Measurements from ENCODE around the gene NEU3.
"Not testable (repeated sequence)": the region's sequence is repeated elsewhere in the genome, so short reads cannot be mapped to it uniquely, and the experiment has no call there.

Gene NEU3

GRCh38 chr11:74989260-74989638 is 516 bp downstream of the NEU3 start:
- H3K4me3 ChIP-seq (ENCODE audit: low read length) = peak overlapping the region; percentile 81
- no peak overlapping the region for H2BK120ac ChIP-seq (ENCODE audit: low read depth, low read length)
- no peak overlapping the region for H3K4ac ChIP-seq (ENCODE audit: low read depth, low read length)
- no peaks in the 10 kb centered on the region for H3K27me3 ChIP-seq (ENCODE audit: insufficient read depth, low read length, poor library complexity)
- H2BK15ac ChIP-seq (replicated peaks; ENCODE audit: low read depth) = no peak overlapping the region
- H4K5ac ChIP-seq (ENCODE audit: low read length) = no peak overlapping the region
- H4K8ac ChIP-seq (ENCODE audit: low read depth, low read length) = no peak overlapping the region
- H2AK5ac ChIP-seq (ENCODE audit: low read length) = no peak overlapping the region
- H3K18ac ChIP-seq (ENCODE audit: low read length) = peak overlapping the region; percentile 60
- DNase-seq = no peak
- H3K4me1 ChIP-seq (ENCODE audit: control insufficient read depth, low read depth, low read length) = peaks cover 2% of the 10 kb centered on the region
- no CpG with 5 or more reads among the region's 8 CpGs for WGBS (ENCODE audit: extremely low coverage, insufficient coverage, low lambda C conversion rate)
- H3K79me2 ChIP-seq (ENCODE audit: control insufficient read depth, insufficient read depth, low read length) = no peaks in the 10 kb centered on the region
- H3K56ac ChIP-seq (ENCODE audit: low read length) = peak overlapping the region; percentile 87
- H3K79me1 ChIP-seq (ENCODE audit: low read length) = no peaks in the 10 kb centered on the region
- H2BK5ac ChIP-seq (ENCODE audit: low read length) = no peak overlapping the region
- peak overlapping the region; percentile 94 for H3K4me2 ChIP-seq (ENCODE audit: low read length)
- H3K36me3 ChIP-seq (ENCODE audit: control insufficient read depth, insufficient read depth, low read length) = no peaks in the 10 kb centered on the region
- H3K9ac ChIP-seq (ENCODE audit: low read length) = peak overlapping the region; percentile 86
- H3K27ac ChIP-seq (ENCODE audit: low read depth, low read length) = peak overlapping the region; percentile 12
- H3K23ac ChIP-seq (ENCODE audit: low read length) = peak overlapping the region; percentile 35

- H2BK15ac ChIP-seq (replicated peaks; ENCODE audit: low read depth); H3K79me2 ChIP-seq (ENCODE audit: control insufficient read depth, insufficient read depth, low read length); H3K18ac ChIP-seq (ENCODE audit: low read length); H3K4ac ChIP-seq (ENCODE audit: low read depth, low read length); H3K27ac ChIP-seq (ENCODE audit: low read depth, low read length); H4K8ac ChIP-seq (ENCODE audit: low read depth, low read length); H3K27me3 ChIP-seq (ENCODE audit: insufficient read depth, low read length, poor library complexity); H3K36me3 ChIP-seq (ENCODE audit: control insufficient read depth, insufficient read depth, low read length); H2BK120ac ChIP-seq (ENCODE audit: low read depth, low read length); H3K79me1 ChIP-seq (ENCODE audit: low read length); H2AK5ac ChIP-seq (ENCODE audit: low read length); H3K23ac ChIP-seq (ENCODE audit: low read length); DNase-seq; H3K4me2 ChIP-seq (ENCODE audit: low read length); H3K56ac ChIP-seq (ENCODE audit: low read length); H3K4me3 ChIP-seq (ENCODE audit: low read length); H3K9ac ChIP-seq (ENCODE audit: low read length); H4K5ac ChIP-seq (ENCODE audit: low read length); H3K4me1 ChIP-seq (ENCODE audit: control insufficient read depth, low read depth, low read length); H2BK5ac ChIP-seq (ENCODE audit: low read length): not testable (repeated sequence)
- WGBS (ENCODE audit: extremely low coverage, insufficient coverage, low lambda C conversion rate) = no CpG with 5 or more reads among the region's 4 CpGs
Measured at GRCh38 chr11:74990150-74990549, 1.4 kb downstream of the NEU3 start.

- WGBS (ENCODE audit: extremely low coverage, insufficient coverage, low lambda C conversion rate) = no CpG with 5 or more reads among the region's 1 CpG
- H3K4me3 ChIP-seq (ENCODE audit: low read length) = no peak overlapping the region
- no peak overlapping the region for H3K18ac ChIP-seq (ENCODE audit: low read length)
- no peaks in the 10 kb centered on the region for H3K27me3 ChIP-seq (ENCODE audit: insufficient read depth, low read length, poor library complexity)
- no peak for DNase-seq
- H3K4me2 ChIP-seq (ENCODE audit: low read length) = no peak overlapping the region
- no peak overlapping the region for H4K8ac ChIP-seq (ENCODE audit: low read depth, low read length)
- H3K9ac ChIP-seq (ENCODE audit: low read length) = no peak overlapping the region
- no peak overlapping the region for H2BK5ac ChIP-seq (ENCODE audit: low read length)
- no peak overlapping the region for H4K5ac ChIP-seq (ENCODE audit: low read length)
- H3K79me1 ChIP-seq (ENCODE audit: low read length) = no peaks in the 10 kb centered on the region
- no peak overlapping the region for H2BK120ac ChIP-seq (ENCODE audit: low read depth, low read length)
- H3K4ac ChIP-seq (ENCODE audit: low read depth, low read length) = no peak overlapping the region
- no peak overlapping the region for H3K23ac ChIP-seq (ENCODE audit: low read length)
- H2AK5ac ChIP-seq (ENCODE audit: low read length) = no peak overlapping the region
- H3K79me2 ChIP-seq (ENCODE audit: control insufficient read depth, insufficient read depth, low read length) = no peaks in the 10 kb centered on the region
- H3K27ac ChIP-seq (ENCODE audit: low read depth, low read length) = no peak overlapping the region
- H3K56ac ChIP-seq (ENCODE audit: low read length) = no peak overlapping the region
- H2BK15ac ChIP-seq (replicated peaks; ENCODE audit: low read depth) = no peak overlapping the region
- no peaks in the 10 kb centered on the region for H3K36me3 ChIP-seq (ENCODE audit: control insufficient read depth, insufficient read depth, low read length)
- peaks cover 2% of the 10 kb centered on the region for H3K4me1 ChIP-seq (ENCODE audit: control insufficient read depth, low read depth, low read length)
Measured at GRCh38 chr11:74990941-74991340, 2.2 kb downstream of the NEU3 start.

GRCh38 chr11:74992852-74993251 is 4.1 kb downstream of the NEU3 start:
- Histone ChIP-seq H3K79me2 (ENCODE audit: control insufficient read depth, insufficient read depth, low read length) (no peaks in the 10 kb centered on the region), H3K18ac (ENCODE audit: low read length) (no peak overlapping the region), H4K5ac (ENCODE audit: low read length) (no peak overlapping the region), H4K8ac (ENCODE audit: low read depth, low read length) (no peak overlapping the region), H3K79me1 (ENCODE audit: low read length) (no peaks in the 10 kb centered on the region), H3K4me1 (ENCODE audit: control insufficient read depth, low read depth, low read length) (peaks cover 2% of the 10 kb centered on the region), H3K27ac (ENCODE audit: low read depth, low read length) (no peak overlapping the region), H3K36me3 (ENCODE audit: control insufficient read depth, insufficient read depth, low read length) (no peaks in the 10 kb centered on the region), H3K9ac (ENCODE audit: low read length) (no peak overlapping the region), H2BK120ac (ENCODE audit: low read depth, low read length) (no peak overlapping the region), H2BK5ac (ENCODE audit: low read length) (no peak overlapping the region), H2BK15ac (replicated peaks; ENCODE audit: low read depth) (no peak overlapping the region), H3K23ac (ENCODE audit: low read length) (no peak overlapping the region), H3K4ac (ENCODE audit: low read depth, low read length) (no peak overlapping the region), H3K4me3 (ENCODE audit: low read length) (no peak overlapping the region), H3K56ac (ENCODE audit: low read length) (no peak overlapping the region), H3K4me2 (ENCODE audit: low read length) (no peak overlapping the region), H2AK5ac (ENCODE audit: low read length) (no peak overlapping the region), H3K27me3 (ENCODE audit: insufficient read depth, low read length, poor library complexity) (no peaks in the 10 kb centered on the region)
- no peak for DNase-seq
- no CpG with 5 or more reads among the region's 5 CpGs for WGBS (ENCODE audit: extremely low coverage, insufficient coverage, low lambda C conversion rate)

- no peaks in the 10 kb centered on the region for H3K4me1 ChIP-seq (ENCODE audit: control insufficient read depth, low read depth, low read length)
- no peak overlapping the region for H3K18ac ChIP-seq (ENCODE audit: low read length)
- no peaks in the 10 kb centered on the region for H3K79me1 ChIP-seq (ENCODE audit: low read length)
- H2BK120ac ChIP-seq (ENCODE audit: low read depth, low read length) = no peak overlapping the region
- no CpG with 5 or more reads among the region's 3 CpGs for WGBS (ENCODE audit: extremely low coverage, insufficient coverage, low lambda C conversion rate)
- no peak for DNase-seq
- no peak overlapping the region for H3K23ac ChIP-seq (ENCODE audit: low read length)
- H3K27ac ChIP-seq (ENCODE audit: low read depth, low read length) = no peak overlapping the region
- H3K36me3 ChIP-seq (ENCODE audit: control insufficient read depth, insufficient read depth, low read length) = peaks cover 4% of the 10 kb centered on the region
- H3K4me2 ChIP-seq (ENCODE audit: low read length) = no peak overlapping the region
- no peak overlapping the region for H2AK5ac ChIP-seq (ENCODE audit: low read length)
- no peak overlapping the region for H3K4ac ChIP-seq (ENCODE audit: low read depth, low read length)
- H3K4me3 ChIP-seq (ENCODE audit: low read length) = no peak overlapping the region
- no peak overlapping the region for H4K5ac ChIP-seq (ENCODE audit: low read length)
- no peak overlapping the region for H3K56ac ChIP-seq (ENCODE audit: low read length)
- no peaks in the 10 kb centered on the region for H3K27me3 ChIP-seq (ENCODE audit: insufficient read depth, low read length, poor library complexity)
- no peaks in the 10 kb centered on the region for H3K79me2 ChIP-seq (ENCODE audit: control insufficient read depth, insufficient read depth, low read length)
- no peak overlapping the region for H3K9ac ChIP-seq (ENCODE audit: low read length)
- H4K8ac ChIP-seq (ENCODE audit: low read depth, low read length) = no peak overlapping the region
- H2BK15ac ChIP-seq (replicated peaks; ENCODE audit: low read depth) = no peak overlapping the region
- no peak overlapping the region for H2BK5ac ChIP-seq (ENCODE audit: low read length)
Measured at GRCh38 chr11:75000975-75001354, 12.2 kb downstream of the NEU3 start.

- Histone ChIP-seq H4K5ac (ENCODE audit: low read length) (no peak overlapping the region), H3K56ac (ENCODE audit: low read length) (no peak overlapping the region), H3K23ac (ENCODE audit: low read length) (no peak overlapping the region), H3K79me1 (ENCODE audit: low read length) (no peaks in the 10 kb centered on the region), H3K4me1 (ENCODE audit: control insufficient read depth, low read depth, low read length) (no peaks in the 10 kb centered on the region), H2BK15ac (replicated peaks; ENCODE audit: low read depth) (no peak overlapping the region), H3K36me3 (ENCODE audit: control insufficient read depth, insufficient read depth, low read length) (peaks cover 4% of the 10 kb centered on the region), H2BK5ac (ENCODE audit: low read length) (no peak overlapping the region), H2AK5ac (ENCODE audit: low read length) (no peak overlapping the region), H3K18ac (ENCODE audit: low read length) (no peak overlapping the region), H3K27ac (ENCODE audit: low read depth, low read length) (no peak overlapping the region), H3K9ac (ENCODE audit: low read length) (no peak overlapping the region), H3K79me2 (ENCODE audit: control insufficient read depth, insufficient read depth, low read length) (no peaks in the 10 kb centered on the region), H3K4ac (ENCODE audit: low read depth, low read length) (no peak overlapping the region), H3K27me3 (ENCODE audit: insufficient read depth, low read length, poor library complexity) (no peaks in the 10 kb centered on the region), H4K8ac (ENCODE audit: low read depth, low read length) (no peak overlapping the region), H2BK120ac (ENCODE audit: low read depth, low read length) (no peak overlapping the region), H3K4me3 (ENCODE audit: low read length) (no peak overlapping the region), H3K4me2 (ENCODE audit: low read length) (no peak overlapping the region)
- no peak for DNase-seq
- no CpG with 5 or more reads among the region's 3 CpGs for WGBS (ENCODE audit: extremely low coverage, insufficient coverage, low lambda C conversion rate)
Measured at GRCh38 chr11:75001686-75002085, 13.0 kb downstream of the NEU3 start.
